Pons (tissue), 1 donor: ENCODE measurements around the gene FAM20C.
"Not testable (repeated sequence)": the region's sequence is repeated elsewhere in the genome, so short reads cannot be mapped to it uniquely, and the experiment has no call there.

Source experiments
- DNase-seq: peaks from one replicate; pipeline ENCODE4 v3.0.0-alpha.2; 2016; ENCODE audit warnings: low spot score

Gene FAM20C

DNA sequence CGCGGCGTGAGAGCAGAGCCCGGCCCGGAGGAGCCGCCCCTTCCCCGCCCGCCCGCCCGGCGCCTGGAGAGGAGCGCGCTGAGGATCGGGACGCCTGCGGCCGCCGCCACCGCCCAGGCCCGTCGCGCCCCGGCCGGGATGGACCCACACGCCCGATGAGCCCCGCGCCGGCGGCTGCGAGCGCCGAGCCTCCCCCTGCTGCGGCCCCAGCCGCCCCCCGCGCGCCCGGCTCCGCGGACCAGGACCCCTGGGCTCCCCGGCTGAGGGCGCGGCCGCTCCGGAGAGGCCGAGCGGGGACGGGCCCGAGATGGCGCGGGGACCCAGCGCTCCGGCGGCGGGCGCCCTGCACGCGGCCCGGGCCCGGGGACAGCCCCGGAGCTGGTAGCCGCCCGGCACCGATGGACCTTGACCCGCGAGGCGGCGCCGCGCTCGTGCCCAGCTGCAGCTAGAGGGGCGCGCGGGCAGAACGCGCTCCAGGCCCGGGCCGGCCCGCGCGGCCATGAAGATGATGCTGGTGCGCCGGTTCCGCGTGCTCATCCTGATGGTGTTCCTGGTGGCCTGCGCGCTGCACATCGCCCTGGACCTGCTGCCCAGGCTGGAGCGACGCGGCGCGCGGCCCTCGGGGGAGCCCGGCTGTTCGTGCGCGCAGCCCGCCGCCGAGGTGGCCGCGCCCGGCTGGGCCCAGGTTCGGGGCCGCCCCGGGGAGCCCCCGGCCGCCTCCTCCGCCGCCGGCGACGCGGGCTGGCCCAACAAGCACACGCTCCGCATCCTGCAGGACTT lies 520 bp downstream of the FAM20C start:
- no peak for DNase-seq

DNA sequence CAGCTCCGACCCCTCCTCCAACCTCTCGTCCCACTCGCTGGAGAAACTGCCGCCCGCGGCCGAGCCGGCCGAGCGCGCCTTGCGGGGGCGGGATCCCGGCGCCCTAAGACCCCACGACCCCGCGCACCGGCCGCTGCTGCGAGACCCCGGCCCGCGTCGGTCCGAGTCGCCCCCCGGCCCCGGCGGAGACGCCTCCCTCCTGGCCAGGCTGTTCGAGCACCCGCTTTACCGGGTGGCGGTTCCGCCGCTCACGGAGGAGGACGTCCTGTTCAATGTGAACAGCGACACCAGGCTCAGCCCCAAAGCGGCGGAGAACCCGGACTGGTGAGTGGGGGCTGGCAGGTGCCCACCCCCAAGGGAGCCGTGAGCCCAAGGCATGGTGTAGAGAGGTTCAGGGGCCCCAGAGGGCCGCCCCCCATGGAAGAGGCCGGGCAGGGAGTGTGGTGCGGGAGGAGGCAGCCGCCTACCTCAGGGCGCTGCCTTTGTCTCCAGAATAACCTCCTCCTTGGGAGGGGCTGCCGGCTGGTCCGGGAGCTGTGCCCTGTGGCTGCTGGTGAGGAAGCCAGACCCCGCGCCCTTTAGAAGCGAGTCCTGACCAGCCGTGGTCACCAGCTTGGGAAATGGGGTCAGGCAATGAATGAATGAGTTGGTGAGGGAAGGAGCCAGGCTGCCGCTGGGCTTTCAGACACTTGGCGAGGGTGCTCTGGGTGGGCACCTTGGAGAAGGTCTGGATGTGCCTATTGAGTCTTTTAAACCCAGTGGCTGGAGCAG lies 1.3 kb downstream of the FAM20C start:
- no peak for DNase-seq

GRCh38 chr7:194252-195009 lies 2.1 kb downstream of the FAM20C start:
- no peak for DNase-seq

DNA sequence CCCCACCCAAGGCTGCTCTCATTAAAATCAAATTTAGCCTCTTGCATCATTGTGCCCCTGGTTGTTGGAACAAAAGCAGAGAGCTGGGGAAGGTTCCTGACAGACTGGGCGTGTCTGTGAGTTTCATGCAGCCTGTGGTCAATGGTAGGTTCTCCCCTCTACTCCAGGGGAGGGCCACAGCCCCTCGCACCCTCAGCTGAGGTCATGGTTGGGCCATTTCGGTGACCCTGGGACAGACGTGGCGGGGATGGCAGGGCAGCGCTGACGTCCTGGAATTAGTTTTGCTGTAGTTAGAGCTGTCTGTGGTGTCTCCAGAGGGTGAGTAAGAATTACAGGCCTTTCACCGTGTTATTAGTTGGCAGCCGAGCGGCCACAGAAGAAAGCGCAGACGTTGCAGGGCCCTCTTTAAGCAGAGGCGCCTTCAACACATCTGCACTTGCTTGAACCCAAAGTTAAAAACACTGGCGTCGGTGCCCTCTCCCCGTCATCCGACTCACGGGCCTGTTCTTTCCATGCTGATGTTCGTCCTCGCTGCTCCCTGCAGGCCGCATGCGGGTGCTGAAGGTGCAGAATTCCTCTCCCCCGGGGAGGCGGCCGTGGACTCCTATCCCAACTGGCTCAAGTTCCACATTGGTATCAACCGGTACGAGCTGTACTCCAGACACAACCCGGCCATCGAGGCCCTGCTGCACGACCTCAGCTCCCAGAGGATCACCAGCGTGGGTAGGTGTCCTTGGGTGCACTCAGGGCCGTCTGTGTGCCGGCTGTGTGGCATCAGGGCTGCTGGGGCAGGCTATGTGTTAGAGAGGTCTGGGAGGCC lies 2.8 kb downstream of the FAM20C start:
- no peak for DNase-seq

- no peak for DNase-seq
Measured at GRCh38 chr7:195830-196128, 3.4 kb downstream of the FAM20C start.

GRCh38 chr7:196283-196682 lies 3.9 kb downstream of the FAM20C start:
- no peak for DNase-seq

DNA sequence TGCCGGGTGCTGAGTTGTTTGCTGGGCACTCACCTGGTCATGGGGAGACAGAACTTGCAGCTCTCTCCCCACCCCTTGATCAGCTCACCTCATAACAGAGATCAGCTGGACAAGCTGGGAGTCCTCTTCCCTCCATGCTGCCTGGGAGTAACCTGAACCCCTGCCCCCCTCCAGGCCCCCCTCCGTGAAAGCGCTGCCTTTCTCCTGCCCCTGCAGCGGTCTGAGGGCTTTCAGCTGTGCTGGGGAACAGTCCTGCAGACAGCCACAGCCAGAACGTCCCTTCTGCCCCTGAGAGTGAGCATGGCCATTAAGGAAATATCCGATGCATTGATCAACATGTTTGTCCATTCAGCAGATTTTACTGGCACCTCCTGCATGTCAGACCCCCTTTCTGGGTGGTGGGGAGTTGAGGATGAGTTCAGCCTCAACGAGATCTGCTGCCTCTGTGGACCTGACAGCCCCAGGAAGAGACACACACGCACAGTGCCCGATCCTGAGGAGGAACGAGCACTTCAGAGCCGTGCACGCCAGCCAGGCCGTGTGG lies 4.5 kb downstream of the FAM20C start:
- no peak for DNase-seq

GRCh38 chr7:197413-198335 lies 5.3 kb downstream of the FAM20C start:
- DNase-seq, result no peak

DNA sequence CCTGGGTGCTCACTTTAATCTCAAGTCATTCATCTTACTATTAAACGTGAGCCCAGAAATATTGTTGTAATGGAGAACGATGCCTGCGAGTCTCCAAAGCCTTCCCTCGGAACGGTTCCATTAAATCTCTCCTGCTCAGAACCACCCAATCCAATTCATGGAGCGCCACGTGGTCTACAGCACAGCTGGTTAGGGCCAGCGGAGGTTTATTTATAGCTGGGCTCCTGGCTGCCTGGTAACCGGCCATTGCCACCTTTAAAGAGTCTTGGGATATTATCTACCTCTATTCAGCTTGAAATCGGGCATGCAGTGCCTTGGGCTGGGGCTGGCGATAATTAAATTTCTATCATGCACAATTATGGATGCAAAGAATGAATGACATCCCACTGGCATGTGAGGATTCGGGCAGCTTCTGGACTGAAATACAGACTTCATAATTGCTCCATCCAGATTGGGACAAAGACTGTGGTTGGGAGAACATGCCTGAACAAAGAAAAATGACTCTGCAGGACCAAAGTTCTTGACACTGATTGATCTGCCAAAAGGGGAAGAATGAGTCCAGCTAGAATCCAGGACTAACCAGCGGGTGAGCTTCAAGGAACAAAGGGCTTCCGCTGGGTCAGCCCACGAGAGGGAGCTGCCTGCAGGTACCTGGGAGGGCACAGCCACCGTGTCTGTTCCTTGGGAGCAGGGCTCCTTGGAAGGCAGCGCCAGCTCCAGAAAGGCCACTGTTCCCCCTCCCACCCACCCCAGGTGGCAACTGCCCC lies 7.3 kb downstream of the FAM20C start:
- no peak for DNase-seq

DNA sequence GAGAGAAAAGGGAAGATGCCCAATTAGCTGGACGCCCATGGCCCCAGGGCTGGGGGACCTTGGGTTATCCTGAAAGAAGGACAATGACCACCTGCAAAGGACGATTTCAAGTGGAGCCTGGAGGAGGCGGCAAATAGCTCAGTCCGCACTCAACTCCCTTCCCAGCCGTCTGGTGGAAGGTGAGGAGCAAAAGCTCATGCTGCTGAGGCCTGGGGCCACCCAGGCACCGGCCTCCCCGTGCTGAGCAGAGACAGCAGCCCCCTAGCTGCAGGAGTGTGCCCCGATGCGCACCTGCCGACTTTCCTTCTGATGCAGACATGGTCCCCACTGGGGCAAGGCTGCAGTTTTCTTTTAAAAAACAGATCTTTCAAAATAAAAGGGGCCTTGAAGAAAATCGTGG lies 7.9 kb downstream of the FAM20C start:
- DNase-seq, result no peak

GRCh38 chr7:200704-201103 lies 8.3 kb downstream of the FAM20C start:
- DNase-seq, result no peak

DNA sequence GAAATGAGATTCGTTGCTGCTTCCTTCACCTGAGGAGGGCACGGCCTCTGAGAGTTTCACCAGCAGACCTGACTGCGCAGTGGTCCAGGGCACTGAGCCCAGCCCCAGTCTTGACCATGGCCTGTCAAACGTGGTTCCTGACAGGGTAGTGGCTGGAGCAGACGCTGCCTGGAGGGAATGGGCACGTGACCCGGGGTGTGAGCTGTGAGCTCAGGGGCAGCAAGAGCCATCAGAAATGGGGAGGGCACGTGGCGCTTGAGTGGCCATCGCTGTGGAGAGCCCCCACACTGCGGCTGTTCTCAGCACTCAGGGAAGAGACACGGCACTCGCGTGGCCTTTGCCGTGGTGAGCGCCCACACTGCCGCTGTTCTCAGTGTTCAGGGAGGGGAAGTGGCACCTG lies 12.0 kb downstream of the FAM20C start:
- no peak for DNase-seq

GRCh38 chr7:205115-206010 lies 13.0 kb downstream of the FAM20C start:
- DNase-seq, result no peak

- DNase-seq, result not testable (repeated sequence)
Measured at GRCh38 chr7:206351-206750, 14.0 kb downstream of the FAM20C start.

DNA sequence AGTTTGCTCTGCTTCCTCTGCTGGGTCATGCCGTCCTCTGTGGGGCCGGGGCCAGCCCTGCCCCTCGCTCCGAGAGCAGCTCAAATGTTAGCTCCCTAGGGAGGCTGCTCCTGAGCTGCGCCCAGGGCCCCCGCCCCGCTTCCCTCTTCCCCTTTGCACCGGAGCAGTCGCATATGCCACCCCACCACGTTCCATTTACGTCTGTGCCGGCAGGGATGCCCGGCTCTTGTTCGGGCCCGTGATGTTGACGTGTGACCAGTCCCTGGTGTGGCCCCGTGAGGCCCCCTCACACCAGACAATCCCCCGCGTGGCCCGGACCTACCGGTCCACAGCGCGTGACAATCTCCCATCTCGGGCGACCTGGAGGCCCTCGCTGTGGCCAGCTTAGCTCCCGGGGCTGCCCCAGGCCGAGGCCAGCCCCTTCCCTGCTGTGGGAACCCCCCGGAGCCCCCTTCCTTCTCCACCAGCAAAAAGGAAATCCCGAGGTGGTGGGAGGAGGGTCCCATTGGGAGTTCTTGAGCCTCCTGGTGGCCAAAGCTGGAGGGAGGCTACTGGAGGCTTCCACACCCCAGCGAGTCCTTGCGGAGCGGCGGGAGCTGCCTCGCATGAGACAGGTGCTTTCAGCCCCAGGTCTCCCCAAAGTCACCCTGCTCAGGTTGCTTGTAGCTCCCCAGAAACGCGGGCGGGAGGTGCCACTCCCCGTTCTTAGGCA lies 15.2 kb downstream of the FAM20C start:
- no peak for DNase-seq

GRCh38 chr7:208130-208673 lies 15.8 kb downstream of the FAM20C start:
- no peak for DNase-seq

DNA sequence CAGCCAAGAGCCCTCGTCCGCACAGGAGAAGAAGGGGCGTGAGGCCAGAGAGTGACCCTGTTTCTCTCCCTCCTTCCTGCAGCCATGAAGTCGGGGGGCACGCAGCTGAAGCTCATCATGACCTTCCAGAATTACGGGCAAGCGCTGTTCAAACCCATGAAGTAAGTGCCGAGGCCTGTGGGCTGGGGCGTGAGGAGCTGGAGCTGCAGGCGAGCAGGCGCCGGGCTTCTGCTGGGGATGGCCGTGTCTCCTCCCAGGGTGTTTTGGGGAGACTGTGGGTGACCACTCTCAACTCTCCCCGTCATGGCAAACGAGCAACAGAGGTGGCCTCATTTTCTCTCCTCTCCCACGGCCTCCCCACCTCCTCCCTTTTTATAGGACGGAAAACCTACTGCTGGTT lies 16.4 kb downstream of the FAM20C start:
- DNase-seq, result no peak

- no peak for DNase-seq
Measured at GRCh38 chr7:209416-209815, 17.0 kb downstream of the FAM20C start.
